Stimulated activated CD4-positive, alpha-beta T cell treated with anti-CD3 and anti-CD28 coated beads, Interleukin-15, amount 100 ng/mL, for 48 hours (primary cell): ENCODE data around the gene MRPL34.

Experiments
- DNase-seq, 2 donors: peaks; one replicate each; pipeline ENCODE4 v3.0.0-alpha.2; 2020; ENCODE audit warnings: low read depth in 2 of 2

The MRPL34 gene

GRCh38 chr19:17328517-17329365, 23.1 kb downstream of the MRPL34 start:
- DNase-seq: no peak

- DNase-seq: no peak
Observed at GRCh38 chr19:17329366-17330261, 23.9 kb downstream of the MRPL34 start.

GRCh38 chr19:17330262-17331044, 24.8 kb downstream of the MRPL34 start:
- no peak for DNase-seq

- no peak for DNase-seq
Observed at GRCh38 chr19:17331045-17331558, 25.4 kb downstream of the MRPL34 start.

GRCh38 chr19:17332360-17332676, 26.6 kb downstream of the MRPL34 start:
- DNase-seq: no peak

GRCh38 chr19:17332677-17333581, 27.3 kb downstream of the MRPL34 start:
- peak; percentile 51 to 59 for DNase-seq

- DNase-seq: peak; percentile 59 to 76
Observed at GRCh38 chr19:17333611-17334413, 28.1 kb downstream of the MRPL34 start.

GRCh38 chr19:17334414-17335409, 29.0 kb downstream of the MRPL34 start, which contains the start of gene ANO8:
Gene ANO8, minus strand, starts transcription at chr19:17334855. Its CDS starts 185 bp downstream, at chr19:17334670.
- DNase-seq: peak; percentile 93 to 96

GRCh38 chr19:17335575-17335974, 29.9 kb downstream of the MRPL34 start:
- DNase-seq: no peak

- peak; percentile 95 to 96 for DNase-seq
Observed at GRCh38 chr19:17336872-17337674, 31.4 kb downstream of the MRPL34 start, which contains the start of gene GTPBP3. Gene GTPBP3, plus strand, starts transcription at chr19:17337553. Its CDS starts 59 bp downstream, at chr19:17337612.

GRCh38 chr19:17337675-17338432, 32.2 kb downstream of the MRPL34 start:
- DNase-seq: no peak

- no peak for DNase-seq
Observed at GRCh38 chr19:17338433-17339078, 32.9 kb downstream of the MRPL34 start.

GRCh38 chr19:17339088-17339741, 33.5 kb downstream of the MRPL34 start:
- DNase-seq: peak in 1 of 2 donors; percentile 52

GRCh38 chr19:17340302-17340870, 34.7 kb downstream of the MRPL34 start:
- no peak for DNase-seq

GRCh38 chr19:17340871-17341357, 35.2 kb downstream of the MRPL34 start:
- DNase-seq: no peak
